ENCODE data around the gene SMIM22.

SMIM22 gene

DNA sequence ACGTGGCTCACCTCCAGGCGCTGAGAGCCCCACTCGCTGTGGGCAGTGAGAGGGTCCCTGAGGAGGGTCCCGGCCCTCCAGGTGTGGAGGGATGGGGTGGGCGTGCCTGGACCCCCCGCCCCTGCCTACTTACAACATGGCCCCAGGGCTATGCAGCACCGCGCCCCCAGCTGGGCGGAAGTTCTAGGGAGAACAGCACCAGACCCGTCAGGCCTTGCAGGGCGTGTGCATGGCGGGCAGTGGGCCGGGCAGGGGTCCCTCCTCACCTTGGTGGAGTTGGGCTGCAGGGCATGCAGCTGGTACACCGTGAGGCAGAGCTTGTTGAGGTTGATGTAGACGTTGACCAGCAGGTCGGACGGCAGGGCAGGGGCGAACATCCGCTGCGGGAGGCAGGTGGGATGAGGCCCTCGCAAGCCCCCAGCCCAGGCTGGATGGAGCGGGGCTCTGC is 2.7 kb downstream of the SMIM22 start:
- no peak for DNase-seq

DNA sequence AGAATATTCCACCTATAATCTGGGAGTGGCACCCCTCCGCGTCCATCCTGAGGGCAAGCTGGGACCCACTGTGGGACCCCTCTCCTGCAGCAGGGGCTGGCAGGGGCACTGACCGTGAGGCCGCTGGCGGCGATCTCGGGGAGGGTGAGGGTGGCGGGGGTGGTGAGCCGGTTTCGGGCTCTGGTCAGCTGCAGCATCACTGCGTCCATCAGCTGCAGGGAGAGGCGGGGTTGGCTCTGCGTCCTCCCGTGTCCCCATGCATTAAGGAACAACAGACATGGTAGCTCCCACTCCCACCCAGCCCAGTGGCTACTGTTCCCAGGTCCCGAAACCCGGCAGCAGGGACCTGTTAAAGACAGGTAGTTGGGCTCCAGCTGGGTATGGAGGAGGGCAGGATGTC is 3.3 kb downstream of the SMIM22 start:
- DNase-seq, result no peak

DNA sequence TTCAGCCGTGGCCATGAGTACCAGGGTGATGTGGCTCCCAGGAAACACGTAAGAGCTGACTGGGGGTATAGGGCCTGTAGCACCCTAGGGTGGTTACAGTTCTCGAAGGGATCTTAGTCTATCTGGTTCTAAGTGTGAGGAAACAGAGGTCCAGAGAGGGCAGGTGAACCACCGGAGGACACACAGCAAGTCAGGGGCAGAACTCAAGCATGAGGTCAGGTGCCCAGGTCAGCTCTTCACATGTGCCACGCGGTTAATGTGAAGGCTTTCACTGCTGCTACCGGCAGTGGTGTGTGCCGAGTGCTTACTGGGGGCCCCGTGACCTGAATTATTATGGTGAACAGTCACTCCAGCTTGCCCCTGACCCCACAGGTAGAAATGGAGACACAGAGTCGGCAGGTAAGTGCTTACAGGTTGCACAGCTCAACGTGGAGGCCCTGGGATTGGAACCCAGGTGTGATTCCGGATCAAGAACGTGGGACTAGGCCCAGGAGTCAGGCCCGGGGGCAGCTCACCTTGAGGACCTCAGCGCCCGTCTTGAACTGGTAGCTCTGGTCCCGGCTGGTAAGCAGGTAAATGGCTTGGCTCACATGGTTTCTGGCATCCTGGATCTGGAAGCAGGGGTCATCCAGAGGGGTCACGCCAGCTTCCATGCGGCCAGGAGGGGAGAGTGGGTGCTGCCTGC is 4.1 kb downstream of the SMIM22 start:
- no peak for DNase-seq

DNA sequence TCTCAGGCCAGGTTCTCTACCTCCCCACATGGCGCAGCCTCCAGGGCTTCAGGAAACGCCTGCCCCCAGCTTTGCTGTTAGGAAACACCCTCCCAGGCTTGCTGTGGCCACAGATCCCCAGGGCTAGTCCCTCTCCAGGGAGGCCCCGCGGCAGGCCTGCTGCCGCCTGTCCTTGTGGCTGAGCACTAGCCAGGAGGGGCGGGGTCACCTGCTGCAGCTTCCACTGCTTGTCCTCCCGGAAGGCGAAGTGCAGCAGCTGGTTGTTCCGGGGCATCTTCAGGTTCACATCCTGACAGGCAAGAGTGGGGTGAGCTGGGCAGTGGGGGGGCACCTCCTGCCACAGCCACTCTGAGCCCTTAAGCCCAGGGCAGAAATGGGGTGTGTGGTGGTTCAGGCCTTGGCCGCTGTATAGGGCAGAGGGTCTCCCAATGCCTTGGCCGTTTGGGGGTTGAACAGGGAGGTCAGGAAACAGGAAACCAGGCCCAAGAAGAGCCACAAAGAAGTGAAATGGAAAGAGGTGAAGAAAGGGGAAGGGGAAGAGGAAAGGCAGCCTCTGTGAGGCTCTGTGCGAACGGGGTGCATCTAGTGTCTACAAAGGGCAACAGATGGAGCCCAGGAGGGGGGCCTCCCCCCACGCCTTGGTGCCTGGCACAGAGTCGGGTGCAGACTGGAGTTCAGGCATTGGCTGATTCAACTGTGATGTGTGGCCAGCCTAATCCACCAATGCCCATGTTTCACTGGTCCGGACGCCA is 5.3 kb downstream of the SMIM22 start:
- no peak for DNase-seq

DNA sequence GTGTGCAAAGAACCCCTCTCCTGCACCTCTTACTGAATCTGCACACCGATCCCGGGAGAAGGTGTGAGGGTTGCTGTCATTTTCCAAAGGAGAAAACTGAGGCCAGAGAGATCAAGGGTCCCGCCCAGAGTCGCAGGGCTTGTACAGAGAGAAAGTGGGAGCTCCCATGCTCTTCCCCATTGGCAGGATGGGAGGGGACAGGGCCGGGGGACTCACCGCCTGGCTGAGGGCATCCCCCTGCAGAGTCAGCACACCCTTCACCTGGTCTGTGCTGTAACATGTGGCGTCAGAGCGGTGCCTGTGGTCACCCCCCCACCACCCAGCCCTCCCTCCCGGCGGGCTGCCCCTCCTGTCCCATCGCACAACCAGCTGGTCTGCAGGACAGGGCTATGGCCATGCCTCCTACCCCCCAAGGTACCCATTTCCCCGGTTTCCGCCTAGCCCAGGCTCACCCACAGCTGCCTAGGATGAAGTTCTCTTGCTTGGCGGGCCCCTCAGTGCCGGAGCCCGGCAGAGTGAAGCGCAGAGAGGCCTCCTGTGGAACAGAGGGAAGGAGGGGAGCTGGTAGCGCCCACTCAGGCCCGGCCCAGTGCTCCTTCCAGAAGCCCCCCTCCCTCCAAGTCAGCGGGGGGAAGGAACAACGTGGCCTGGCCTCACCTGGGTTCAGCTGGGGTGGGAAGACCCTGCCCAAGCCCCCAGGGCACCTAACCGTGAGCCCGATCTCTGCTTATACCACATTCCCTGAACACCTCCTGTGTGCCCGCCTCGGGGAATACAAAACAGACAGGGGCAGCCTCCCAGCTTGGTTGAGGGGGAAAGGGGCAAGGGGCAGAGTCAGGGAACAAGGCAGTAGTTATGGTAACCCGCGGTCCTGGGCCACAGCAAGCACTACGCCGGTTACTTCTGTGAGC is 6.1 kb downstream of the SMIM22 start:
- DNase-seq, result no peak

DNA sequence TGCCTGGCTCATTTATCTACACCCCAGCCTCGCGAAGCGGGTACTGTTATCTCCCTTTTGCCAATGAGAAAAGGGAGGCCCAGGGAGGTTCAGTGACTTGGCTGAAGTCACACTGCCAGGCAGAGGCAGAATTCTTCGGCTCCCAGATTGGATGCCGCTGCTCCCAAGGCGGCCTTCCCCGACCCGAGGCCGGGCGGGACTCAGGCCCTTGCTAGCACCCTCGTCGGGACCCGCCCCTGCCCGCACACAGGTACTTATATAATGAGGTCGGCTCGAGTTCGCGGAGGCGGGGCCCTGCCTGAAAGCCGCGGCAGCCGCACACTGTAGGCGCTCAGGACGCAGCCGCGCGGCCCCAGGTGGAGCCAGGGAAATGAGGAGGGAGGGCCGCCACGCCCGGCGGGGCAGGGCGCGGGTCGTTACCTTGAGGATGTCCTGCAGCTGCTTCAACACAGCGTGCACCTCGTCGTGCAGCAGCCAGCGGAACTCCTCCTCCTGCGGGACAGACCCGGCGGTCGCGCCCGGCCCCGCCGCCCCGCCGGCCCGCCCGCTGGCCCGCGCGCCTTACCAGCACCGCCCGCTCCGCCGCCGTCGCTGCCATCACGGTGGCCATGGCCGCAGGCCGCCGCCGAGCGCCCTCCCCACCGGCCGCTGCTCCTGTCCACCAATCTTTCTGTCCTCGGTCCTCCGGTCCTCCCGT is 6.9 kb downstream of the SMIM22 start, which contains the start of gene ROGDI:
TSS of gene ROGDI (minus strand) at position 672 of the 697 bp plus-strand sequence. CDS start at position 610, 62 bp downstream.
- DNase-seq, result peak; percentile 90

DNA sequence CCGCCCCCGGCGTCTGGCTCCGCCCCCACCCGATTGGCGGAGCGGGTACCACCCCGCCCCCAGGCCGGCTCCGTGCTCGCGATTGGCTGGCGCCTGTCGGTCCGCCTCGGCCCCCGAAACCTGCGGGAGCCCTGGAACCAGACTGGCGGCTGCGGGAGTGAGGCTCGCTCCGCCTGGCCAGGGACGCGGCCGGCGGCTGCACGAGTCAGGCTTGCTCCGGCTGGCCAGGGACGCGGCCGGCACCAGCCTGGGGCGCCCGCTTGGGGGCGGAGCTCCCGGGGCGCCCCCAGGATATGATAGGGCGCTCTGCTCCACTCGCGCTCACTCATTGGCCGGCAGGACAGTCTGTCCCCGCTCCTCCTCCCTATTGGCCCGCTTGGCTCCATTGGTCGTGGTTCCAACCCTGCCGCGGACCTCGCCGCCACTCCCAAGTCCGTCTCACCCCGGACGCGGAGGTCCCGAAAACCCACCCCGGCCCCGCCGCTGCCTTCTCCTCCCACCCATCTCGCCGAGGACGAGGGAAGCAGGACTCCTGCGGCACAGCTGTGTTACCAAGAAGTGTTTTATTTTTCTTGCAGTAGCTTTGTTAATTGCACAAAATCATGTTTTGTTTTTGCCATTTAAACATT is 7.6 kb downstream of the SMIM22 start:
- DNase-seq, result peak; percentile 87

DNA sequence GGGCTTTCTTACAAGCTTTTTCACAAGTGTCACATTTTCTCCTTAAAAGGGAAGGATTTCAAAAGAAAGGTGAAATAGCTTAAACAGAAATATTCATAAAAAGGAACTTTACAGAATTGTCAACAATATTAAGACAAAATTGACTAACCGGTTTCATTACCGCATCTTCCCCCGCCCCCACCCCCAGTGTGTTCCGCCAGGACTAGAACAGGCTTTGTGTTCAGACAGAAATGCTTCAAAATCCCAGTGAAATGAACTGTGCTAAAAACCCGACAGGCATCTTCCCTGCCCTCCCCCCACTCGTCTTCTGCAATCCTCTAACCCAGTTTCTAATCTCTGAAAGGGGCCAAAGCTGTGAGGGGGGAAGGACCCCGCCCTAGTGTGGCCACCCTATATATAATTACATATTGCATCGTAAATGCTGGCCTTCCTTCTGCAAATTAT is 8.3 kb downstream of the SMIM22 start:
- DNase-seq, result no peak

DNA sequence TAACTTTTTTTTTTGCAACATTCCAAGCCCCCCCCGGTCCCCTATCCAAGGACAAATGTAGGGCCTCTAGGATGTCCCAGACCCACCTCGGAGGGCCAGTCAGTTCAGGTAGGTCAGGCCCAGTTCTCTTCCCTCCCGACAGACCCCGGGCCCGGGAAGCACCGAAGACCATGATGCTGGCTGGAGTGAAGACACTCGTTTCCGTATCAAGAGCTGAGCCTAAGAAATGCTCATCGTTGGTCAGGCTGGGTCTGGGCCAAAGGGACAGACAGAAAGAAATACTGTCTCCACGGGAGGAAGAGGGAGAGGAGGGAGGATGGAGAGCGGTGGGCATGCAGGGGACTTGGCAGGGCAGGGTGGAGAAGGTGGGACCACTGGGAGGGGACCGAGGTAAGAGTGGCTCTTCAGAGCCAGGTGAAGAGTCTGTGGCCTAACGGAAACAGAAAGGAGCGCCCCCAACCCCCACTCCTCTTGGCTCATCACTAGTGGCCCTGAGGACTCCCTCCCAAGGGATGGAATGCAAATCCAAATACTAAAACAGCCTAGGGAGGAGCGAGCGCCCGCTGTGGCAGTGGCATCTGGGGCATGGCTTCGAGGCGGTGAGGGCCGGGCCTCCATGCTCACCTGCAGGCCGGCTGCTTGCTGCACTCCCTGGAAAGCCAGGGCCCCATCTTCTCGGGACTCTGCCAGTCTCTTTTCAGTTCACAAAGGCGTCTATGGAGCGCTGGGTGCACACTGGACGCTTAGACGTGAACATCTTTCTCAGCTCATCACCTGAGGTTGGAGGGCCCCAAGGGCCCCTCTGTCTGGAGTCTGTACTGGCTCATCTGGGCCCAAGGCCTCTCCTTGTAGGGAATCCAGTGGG is 9.0 kb downstream of the SMIM22 start:
- no peak for DNase-seq

DNA sequence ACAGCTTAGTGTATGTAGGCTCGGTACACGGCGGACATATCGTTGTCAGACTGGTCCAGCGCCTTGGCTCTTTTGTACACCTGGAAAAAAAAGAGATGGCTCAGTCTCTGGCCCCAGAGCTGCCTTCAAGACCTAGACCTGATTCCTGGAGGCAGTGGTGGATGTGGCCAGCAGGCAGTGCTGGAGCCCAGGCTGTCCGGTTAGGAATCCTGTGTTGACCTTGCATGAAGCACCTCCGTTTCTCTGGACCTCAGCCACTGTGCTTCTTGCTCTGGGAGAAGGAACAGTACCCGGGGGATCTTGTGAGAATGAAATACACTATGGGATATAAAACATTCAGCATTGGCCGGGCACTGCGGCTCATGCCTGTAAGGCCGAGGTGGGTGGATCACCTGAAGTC is 10.1 kb downstream of the SMIM22 start:
- DNase-seq, result no peak

DNA sequence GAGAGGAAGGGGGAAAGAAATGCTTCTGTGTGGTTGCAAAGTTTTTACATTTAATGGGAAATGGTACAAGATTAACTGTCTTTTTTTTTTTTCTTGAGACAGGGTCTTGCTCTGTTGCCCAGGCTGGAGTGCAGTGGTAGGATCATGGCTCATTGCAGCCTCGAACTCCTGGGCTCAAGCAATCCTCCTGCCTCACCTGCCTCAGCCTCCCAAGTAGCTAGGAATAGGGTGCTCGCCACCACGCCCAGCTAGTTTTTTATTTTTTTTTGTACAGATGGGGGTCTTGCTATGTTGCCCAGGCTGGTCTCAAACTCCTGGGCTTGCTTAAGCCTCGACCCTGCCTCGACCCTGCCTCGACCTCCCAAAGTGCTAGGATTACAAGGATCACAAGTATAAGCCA is 11.1 kb downstream of the SMIM22 start:
- no peak for DNase-seq

DNA sequence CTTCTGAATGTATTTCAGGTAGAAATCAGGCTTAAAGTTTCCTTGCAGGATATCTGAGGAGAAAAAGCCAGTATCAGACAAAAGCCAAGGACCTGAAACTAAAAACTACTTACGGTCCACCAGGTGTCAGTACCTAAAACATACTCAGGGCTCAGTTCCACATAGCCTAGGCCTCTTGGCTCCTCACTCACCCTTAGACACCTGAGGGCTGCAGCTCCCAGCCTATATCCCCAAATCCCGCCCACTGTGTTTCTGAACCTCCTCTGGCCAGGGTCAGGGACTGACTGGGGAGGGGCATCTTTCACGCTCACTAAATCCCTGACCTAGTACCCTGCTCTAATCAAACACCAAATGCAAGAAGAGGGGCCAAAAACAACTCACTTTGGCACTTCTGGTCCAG is 16.1 kb downstream of the SMIM22 start:
- DNase-seq, result no peak

DNA sequence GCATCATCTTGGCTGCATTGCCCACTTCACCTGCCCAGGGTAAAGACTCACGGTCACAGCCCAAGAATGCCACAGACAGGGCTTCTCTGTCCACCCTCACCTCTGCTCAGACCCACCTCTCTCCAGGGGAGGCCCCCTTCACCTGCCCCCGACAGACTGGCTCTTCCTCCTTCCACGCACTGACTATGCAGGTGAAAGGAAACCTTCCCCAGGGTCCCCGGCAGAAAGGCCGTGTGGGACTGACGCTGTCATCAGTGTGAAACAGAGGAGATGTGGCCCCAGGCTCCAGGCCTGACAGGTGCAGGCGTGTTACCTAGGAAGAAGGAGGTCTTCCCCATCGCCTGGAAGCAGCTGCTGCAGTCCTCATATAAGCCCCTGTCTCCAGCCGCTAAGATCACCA is 16.6 kb downstream of the SMIM22 start:
- no peak for DNase-seq

DNA sequence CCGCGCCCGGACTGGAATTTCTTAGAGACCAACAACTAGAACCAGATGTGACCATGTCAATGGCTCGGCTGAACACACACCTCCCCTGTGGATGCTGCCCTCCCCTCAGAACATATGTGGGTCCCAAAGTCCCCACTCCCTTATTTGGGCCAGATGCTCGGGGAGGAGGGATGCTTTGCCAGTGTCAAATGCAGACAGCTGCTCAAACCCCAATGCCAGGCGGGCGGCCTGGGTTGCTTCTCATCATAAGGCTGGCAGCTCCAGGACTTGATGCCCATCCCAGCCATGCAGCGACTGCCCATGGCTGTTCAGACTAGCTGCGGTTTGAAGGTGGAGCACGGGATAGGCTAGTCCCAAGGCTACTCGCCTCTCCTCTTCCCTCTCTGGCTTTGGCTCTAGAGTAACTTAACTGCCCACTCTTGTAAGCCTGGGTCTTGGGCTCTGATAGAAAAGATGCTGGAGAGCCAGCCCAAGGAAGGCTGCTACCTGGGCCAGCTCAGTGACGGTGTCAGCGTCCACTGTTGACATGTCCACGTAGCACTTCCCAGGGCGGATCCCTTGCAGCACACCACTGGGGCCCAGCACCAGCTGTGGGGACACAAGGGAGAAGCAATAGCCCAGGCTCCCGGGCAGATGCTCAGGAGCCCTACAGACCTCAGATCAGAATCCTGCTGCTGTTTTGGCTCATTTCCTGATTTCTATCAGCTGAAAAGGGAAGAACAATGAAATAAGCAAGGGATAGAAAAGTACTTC is 18.3 kb downstream of the SMIM22 start:
- no peak for DNase-seq

DNA sequence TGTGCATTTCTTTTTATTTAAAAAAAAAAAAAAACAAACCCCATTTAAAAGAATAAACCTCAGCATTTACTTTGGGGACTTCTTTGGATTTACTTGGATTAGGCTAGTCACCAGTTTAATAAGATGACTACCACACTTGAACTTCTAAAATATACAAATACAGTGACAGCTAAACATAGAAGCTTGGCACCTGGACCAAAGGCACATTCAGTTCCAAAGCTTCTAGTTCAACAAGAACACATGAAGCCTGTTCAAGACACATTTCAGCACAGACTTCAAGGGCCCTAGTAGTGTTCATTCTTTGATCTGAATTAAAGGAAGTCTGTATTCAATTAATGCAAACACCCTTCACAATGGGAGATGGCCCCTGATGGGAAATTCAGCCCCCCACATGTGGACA is 18.9 kb downstream of the SMIM22 start:
- DNase-seq, result no peak

DNA sequence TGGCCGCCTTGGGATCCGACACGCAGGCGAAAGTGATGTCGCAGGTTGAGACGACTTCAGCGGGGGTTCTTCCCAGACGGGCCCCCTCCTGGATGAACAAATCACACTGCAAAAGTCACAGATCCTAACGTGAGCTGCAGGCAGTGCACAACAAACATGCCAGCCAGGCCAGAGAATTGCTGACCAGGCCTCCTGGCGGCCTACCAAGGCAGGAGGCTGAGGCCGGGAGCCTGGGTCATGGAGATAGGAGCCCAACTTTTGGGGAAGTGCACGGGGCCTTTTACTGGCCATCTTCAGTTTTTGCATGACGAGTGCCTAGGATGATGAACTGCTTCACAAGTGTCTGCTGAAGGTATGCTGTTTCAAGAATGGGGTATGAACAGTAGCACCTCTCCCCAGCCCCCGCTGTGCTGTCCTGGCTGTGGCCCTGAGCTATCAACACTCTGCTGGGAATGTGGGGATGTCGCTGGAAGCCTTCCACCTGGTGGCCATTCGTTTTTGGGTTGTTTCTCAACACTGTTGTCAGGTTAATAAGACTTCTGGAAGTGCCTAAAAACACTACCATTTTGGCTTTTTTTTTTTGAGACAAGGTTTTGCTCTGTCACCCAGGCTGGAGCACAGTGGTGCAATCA is 19.5 kb downstream of the SMIM22 start:
- DNase-seq, result no peak

DNA sequence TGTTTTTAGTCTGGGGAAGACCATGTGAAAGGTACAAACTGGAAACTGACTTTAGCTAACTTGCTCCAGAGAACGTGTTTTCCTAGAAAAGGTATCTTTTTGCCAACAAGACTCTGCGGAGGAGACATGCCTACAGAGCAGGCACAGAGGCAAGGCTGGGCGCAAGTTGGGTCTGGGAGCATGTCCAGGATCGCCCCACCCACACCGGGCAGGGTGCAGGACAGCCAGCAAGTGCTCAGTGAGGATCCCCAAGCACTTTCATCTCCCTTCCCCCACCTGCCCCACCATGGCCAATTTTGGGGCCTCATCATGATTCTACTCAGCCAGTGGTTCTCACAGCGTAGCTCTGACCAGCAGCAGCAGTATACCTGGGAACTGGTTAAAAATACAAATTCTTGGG is 25.5 kb downstream of the SMIM22 start:
- no peak for DNase-seq

DNA sequence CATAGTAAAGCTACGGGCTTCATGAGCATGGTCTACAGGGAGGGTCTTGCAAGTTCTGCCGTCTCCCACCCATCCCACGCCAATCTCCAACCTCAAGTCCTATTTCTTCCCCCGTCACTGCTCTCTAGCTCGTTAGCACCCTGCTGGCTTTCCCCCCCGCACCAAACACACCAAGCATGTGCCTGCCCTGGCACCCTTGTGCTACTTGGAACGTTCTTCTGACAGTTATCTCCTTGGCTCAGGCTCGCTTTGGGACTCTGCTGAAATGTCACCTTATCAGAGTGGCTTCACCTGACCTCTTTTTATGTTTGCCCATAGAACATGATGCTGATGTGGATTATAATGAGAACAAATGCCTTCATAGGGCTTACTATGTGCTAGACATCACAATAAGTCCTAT is 30.0 kb downstream of the SMIM22 start:
- no peak for DNase-seq

DNA sequence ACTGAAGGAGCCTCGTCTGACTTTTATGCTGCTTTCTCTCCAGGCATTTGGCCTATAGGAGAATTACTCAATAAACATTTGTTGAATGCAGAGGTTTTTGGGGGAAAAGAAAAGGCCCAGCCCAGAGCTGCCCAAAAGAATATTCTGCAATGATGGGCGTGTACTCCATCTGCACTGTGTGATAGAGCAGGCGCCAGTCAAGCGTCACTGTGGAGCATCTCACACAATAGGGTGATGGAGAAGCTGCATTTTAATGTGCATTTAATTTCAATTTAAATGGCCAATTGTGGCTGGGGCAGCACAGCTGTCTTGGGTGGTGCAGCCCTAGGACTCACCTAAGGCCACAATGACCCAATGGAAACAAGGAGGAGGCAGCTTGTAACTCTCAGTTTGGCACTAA is 31.4 kb downstream of the SMIM22 start:
- no peak for DNase-seq

DNA sequence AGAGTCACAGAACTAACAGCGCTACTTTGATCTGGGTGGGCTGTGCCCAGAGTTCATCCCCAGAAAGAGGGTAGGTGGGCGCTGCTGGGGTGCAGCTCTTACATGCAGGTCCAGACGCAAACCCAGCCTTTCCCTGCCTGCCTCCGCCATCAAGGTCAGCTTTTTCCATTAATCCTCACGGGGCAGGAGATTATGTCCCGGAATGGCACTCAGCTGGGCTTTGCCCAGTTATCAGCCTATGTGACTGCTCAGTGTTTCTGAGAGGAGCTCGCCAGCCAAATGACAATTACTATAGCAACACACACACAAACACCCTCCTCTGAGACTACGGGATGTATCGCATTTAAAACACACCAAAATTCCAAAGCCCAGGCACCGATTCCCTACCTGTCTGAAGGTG is 31.8 kb downstream of the SMIM22 start:
- no peak for DNase-seq

Measured in CD4-positive, alpha-beta T cell treated with Interleukin-15 for 1 hour (primary cell).